ENCODE data around the gene ITSN1. TPM values are rescaled to one million over a fixed set of nuclear protein-coding genes. Genes with fewer than 3 reads are reported as not detected.
A peak's percentile ranks its signal among the peaks of the same experiment; 100 is the strongest.

The ITSN1 gene
- total and polyA plus RNA-seq, 8 donors = 6.0 to 83.5 (median 25.4) TPM

DNA sequence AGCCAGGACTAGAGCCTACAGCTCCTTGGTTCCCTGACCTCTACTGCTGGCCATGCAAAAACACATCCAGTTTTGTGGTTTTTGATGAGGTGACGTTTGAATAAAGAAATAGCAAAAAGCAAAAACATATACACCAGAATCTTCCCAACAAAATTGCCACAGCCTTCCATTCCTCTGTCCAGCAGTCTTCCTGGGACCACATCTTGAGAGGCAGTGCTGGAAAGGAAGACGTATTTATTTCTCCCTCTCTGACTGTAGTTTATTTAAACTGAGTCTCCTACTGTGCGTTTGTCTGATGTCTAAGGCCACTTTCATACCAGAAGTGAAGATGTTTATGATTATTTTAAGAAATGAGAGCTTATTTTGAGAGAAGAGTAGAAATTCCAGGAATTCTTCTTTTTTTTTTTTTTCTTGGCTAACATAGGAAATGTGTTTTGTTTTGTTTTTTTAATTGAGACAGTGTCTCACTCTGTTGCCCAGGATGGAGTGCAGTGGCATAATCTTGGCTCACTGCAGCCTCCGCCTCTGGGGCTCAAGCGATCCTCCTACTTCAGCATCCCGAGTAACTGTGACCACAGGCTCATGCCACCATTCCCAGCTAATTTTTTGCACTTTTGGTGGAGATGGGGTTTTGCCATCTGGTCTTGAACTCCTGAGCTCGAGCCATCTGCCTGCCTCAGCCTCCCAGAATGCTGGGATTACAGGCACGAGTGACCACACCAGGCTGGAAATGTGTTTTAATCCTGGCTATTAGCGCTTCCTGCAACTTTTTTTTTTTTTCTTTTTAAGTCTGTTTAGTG, 118.5 kb downstream of the ITSN1 start:
- Histone ChIP-seq H3K27me3 (no peaks in the 10 kb centered on the region), H3K4me1 (peaks cover 0 to 20% (median 8%) of the 10 kb centered on the region in 4 donors), H3K9me3 (no peaks in the 10 kb centered on the region), H3K36me3 (peaks cover 0 to 5% (median 2%) of the 10 kb centered on the region in 4 donors), H3K27ac (peak overlapping the region; percentile 30 to 72 (median 65)), H3K4me3 (peak overlapping the region in 1 of 4 donors; percentile 2)
- 60 to 79% (median 70%) methylated on average over 9 of the region's 9 CpGs for WGBS, 5 donors
- intact Hi-C loops (cut with DNase I; ENCODE audit: low total_unique reads) = no loop called here
- no peak for TF ChIP-seq CTCF (IDR thresholded peaks at IDR 0.05)
- TF ChIP-seq POLR2A (IDR thresholded peaks at IDR 0.05) = no peak
- TF ChIP-seq EP300 (IDR thresholded peaks at IDR 0.05) = no peak
- no peak for TF ChIP-seq POLR2AphosphoS5 (IDR thresholded peaks at IDR 0.05)
- DNase-seq = peak in 1 of 2 donors; percentile 19

GRCh38 chr21:33761441-33762036, 119.2 kb downstream of the ITSN1 start:
- Histone ChIP-seq H3K36me3 (peaks cover 5 to 11% (median 9%) of the 10 kb centered on the region in 4 donors), H3K4me1 (peaks cover 0 to 18% (median 8%) of the 10 kb centered on the region in 4 donors), H3K27ac (peak overlapping the region; percentile 30 to 72 (median 65)), H3K4me3 (peak overlapping the region in 1 of 4 donors; percentile 2), H3K9me3 (no peaks in the 10 kb centered on the region), H3K27me3 (no peaks in the 10 kb centered on the region)
- DNase-seq = peak in 1 of 2 donors; percentile 83
- TF ChIP-seq EP300 (IDR thresholded peaks at IDR 0.05) (no peak), POLR2AphosphoS5 (IDR thresholded peaks at IDR 0.05) (peak in 2 of 3 donors; percentile 46 to 57), CTCF (IDR thresholded peaks at IDR 0.05) (no peak), POLR2A (IDR thresholded peaks at IDR 0.05) (no peak)
- intact Hi-C loops (cut with DNase I; ENCODE audit: low total_unique reads) = no loop called here
- WGBS, 5 donors = 41 to 69% (median 54%) methylated on average over 6 of the region's 6 CpGs

DNA sequence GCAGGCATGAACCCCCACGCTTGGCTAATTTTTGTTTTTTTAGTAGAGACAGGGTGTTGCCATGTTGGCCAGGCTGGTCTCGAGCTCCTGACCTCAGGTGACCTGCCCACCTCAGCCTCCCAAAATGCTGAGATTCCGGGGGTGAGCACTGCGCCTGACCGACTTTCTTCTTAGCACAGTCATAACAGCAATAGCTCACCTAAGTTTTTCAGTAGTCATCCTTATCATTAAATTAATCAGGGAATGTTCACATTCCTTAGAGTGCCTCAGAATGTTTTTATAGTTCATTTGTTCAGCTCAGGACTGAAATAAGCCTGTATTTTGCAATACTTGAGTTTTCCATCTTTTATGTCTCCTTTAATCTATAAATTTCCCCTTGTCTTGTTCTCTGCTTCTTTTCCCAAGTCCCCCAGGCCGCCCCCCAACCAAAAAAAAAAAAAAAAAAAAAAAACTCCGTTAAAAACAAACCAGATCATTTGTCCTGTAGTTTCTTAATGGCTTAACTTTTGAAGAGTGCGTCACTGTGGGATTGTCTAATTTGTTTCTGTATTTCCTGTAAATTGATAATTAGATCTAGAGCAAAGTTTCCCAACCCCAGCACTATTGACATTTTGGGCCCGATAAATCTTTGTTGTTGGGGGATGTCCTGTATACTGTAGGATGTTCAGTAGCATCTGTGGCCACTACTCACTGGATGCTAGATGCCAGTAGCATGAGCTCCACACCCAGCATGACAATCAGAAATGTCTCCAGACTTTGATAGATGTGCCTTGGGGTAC, 120.7 kb downstream of the ITSN1 start:
- Histone ChIP-seq H3K9me3 (no peaks in the 10 kb centered on the region), H3K36me3 (peaks cover 8 to 23% (median 19%) of the 10 kb centered on the region in 4 donors), H3K4me1 (peaks cover 0 to 18% (median 8%) of the 10 kb centered on the region in 4 donors), H3K4me3 (no peak overlapping the region), H3K27ac (peak overlapping the region in 1 of 5 donors; percentile 72), H3K27me3 (no peaks in the 10 kb centered on the region)
- WGBS, 5 donors = 92 to 95% (median 94%) methylated on average over 9 of the region's 9 CpGs
- TF ChIP-seq POLR2AphosphoS5 (IDR thresholded peaks at IDR 0.05) (no peak), EP300 (IDR thresholded peaks at IDR 0.05) (no peak), POLR2A (IDR thresholded peaks at IDR 0.05) (no peak), CTCF (IDR thresholded peaks at IDR 0.05) (no peak)
- DNase-seq = no peak
- intact Hi-C loops (cut with DNase I; ENCODE audit: low total_unique reads) = no loop called here

DNA sequence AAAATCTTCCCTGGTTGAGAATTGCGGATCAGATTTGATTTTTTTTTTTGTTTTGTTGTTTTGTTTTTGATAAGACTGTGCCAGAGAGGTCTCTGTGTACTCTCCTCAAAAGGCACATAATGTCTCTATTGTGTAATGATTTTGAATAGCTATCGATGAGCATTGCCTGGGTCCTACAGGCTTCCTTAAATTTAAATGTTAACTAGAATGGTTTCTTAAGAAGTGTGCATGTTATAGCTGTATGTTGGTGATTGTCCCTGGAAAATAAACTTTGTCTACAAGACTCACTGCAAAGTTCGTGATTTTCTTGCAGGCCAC, 121.2 kb downstream of the ITSN1 start:
- intact Hi-C loops (cut with DNase I; ENCODE audit: low total_unique reads) = no loop called here
- H3K36me3 ChIP-seq = peaks cover 8 to 29% (median 21%) of the 10 kb centered on the region in 4 donors
- no peak overlapping the region for H3K27ac ChIP-seq
- no peaks in the 10 kb centered on the region for H3K9me3 ChIP-seq
- 58 to 77% (median 75%) methylated on average over 3 of the region's 3 CpGs for WGBS, 5 donors
- TF ChIP-seq POLR2A (IDR thresholded peaks at IDR 0.05) (no peak), POLR2AphosphoS5 (IDR thresholded peaks at IDR 0.05) (no peak), EP300 (IDR thresholded peaks at IDR 0.05) (no peak), CTCF (IDR thresholded peaks at IDR 0.05) (no peak)
- H3K27me3 ChIP-seq = no peaks in the 10 kb centered on the region
- H3K4me1 ChIP-seq = peaks cover 0 to 18% (median 8%) of the 10 kb centered on the region in 4 donors
- no peak for DNase-seq
- H3K4me3 ChIP-seq = no peak overlapping the region
